OCI-LY7 (cell line): ENCODE data around the gene CRIM1.

Experiments used
- EZH2phosphoT487 ChIP-seq: fragments of 200-600 bp; sonication (generic); IDR thresholded peaks from 2 replicates; pipeline ENCODE4 v1.6.1; 2018; ENCODE audit warnings: low read depth, borderline replicate concordance, mild to moderate bottlenecking, mixed run types, antibody characterized with exemption, low read length, moderate library complexity, mixed read lengths
- TF ChIP-seq, protein P1 (sequence below): fragments of 200-600 bp; sonication (generic); conservative IDR thresholded peaks from 2 replicates; pipeline ENCODE4 v1.5.1; 2014; ENCODE audit warnings: mild to moderate bottlenecking, antibody characterized with exemption, low read length, moderate library complexity, mixed read lengths

DNA sequence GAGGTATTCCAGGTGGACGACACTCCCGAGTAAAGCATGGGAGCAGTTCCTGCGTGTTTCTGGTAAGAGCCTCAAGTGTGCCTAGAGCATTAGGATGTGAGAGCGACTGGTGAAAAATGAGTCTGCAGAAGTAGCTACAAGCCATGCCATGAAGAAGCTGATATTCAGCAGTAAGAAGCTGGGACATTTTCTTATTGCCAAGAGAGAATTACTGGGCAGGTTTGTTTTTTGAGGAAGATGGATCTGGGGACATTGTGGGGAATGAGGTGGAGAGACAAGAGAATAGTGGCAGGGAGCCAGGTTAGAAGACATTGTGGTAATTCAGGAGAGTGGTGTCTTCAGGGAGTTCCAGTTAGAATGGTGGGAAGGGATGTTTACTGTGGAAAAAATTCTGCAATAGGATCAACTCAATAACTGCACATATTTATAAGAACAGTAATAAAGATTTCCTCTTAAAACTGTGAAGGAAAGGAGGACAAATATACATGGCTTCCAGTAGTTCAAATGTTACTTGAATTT, 38.2 kb downstream of the CRIM1 start:
- TF ChIP-seq, protein P1, sequence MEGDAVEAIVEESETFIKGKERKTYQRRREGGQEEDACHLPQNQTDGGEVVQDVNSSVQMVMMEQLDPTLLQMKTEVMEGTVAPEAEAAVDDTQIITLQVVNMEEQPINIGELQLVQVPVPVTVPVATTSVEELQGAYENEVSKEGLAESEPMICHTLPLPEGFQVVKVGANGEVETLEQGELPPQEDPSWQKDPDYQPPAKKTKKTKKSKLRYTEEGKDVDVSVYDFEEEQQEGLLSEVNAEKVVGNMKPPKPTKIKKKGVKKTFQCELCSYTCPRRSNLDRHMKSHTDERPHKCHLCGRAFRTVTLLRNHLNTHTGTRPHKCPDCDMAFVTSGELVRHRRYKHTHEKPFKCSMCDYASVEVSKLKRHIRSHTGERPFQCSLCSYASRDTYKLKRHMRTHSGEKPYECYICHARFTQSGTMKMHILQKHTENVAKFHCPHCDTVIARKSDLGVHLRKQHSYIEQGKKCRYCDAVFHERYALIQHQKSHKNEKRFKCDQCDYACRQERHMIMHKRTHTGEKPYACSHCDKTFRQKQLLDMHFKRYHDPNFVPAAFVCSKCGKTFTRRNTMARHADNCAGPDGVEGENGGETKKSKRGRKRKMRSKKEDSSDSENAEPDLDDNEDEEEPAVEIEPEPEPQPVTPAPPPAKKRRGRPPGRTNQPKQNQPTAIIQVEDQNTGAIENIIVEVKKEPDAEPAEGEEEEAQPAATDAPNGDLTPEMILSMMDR, result no peak
- TF ChIP-seq EZH2phosphoT487, result no peak
